ENCODE results near the gene SPAG9.

Gene SPAG9

DNA sequence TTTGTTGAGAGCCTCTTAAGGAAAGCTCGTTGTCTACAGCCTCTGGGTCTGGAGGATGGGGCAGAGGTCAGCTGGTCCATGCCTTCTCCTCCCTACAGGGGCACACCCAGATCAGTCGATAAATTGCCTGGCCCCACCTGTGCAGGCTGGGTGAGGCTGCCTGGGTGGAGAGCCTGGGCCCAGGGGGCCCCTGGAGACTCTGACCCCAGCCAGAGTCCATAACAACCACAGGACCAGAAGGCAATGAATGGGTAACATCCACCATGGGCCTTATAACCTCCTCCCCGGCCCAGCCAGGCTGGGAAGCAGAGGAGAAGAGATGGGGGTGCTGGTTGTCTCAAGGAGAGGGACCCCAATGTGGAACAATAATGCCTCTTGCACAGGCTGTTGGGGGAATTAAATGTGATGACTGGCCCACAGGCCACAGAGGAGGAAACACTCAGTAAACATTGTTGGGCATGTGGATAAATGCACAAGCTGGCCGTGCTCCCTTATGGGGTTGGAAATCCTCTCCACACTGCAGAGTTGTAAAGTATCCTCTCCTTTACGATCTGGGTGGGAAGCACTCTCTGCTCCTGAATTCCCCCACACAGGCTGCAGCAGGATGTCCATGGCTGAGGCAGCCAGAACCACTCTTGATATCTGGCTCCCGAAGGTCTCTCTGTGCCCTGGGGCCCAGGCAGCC lies 197.8 kb downstream of the SPAG9 start:
- no peak overlapping the region for H3K27ac ChIP-seq (ENCODE audit: low read length)
- H2AFZ ChIP-seq (ENCODE audit: low read length), result no peak overlapping the region
- H3K4me3 ChIP-seq (ENCODE audit: low read length), result no peak overlapping the region
- DNase-seq, result no peak
- no peak overlapping the region for H3K9ac ChIP-seq (ENCODE audit: low read length)
- no peak for TF ChIP-seq EZH2 (optimal IDR thresholded peaks at IDR 0.05; ENCODE audit: low read depth, low read length)
- TF ChIP-seq EZH2phosphoT487 (IDR thresholded peaks at IDR 0.05; ENCODE audit: low read length), result no peak
- TF ChIP-seq, protein P1, sequence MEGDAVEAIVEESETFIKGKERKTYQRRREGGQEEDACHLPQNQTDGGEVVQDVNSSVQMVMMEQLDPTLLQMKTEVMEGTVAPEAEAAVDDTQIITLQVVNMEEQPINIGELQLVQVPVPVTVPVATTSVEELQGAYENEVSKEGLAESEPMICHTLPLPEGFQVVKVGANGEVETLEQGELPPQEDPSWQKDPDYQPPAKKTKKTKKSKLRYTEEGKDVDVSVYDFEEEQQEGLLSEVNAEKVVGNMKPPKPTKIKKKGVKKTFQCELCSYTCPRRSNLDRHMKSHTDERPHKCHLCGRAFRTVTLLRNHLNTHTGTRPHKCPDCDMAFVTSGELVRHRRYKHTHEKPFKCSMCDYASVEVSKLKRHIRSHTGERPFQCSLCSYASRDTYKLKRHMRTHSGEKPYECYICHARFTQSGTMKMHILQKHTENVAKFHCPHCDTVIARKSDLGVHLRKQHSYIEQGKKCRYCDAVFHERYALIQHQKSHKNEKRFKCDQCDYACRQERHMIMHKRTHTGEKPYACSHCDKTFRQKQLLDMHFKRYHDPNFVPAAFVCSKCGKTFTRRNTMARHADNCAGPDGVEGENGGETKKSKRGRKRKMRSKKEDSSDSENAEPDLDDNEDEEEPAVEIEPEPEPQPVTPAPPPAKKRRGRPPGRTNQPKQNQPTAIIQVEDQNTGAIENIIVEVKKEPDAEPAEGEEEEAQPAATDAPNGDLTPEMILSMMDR (IDR thresholded peaks at IDR 0.05; ENCODE audit: low read length), result no peak
- no peaks in the 10 kb centered on the region for H3K27me3 ChIP-seq (replicated peaks; ENCODE audit: insufficient read depth, low read length)
- H4K20me1 ChIP-seq (ENCODE audit: insufficient read depth, low read length), result no peaks in the 10 kb centered on the region
- no peaks in the 10 kb centered on the region for H3K79me2 ChIP-seq (ENCODE audit: low read length)
- peaks cover 27% of the 10 kb centered on the region for H3K4me1 ChIP-seq (ENCODE audit: low read length)
- H3K9me2 ChIP-seq (replicated peaks; ENCODE audit: insufficient read depth, low read length), result no peaks in the 10 kb centered on the region
- peaks cover 6% of the 10 kb centered on the region; the same call in 1 of the 2 replicates for H3F3A ChIP-seq (ENCODE audit: insufficient read depth, low read length)
- H3K36me3 ChIP-seq (replicated peaks; ENCODE audit: insufficient read depth, low read length), result no peaks in the 10 kb centered on the region
- no peaks in the 10 kb centered on the region for H3K9me3 ChIP-seq (replicated peaks; ENCODE audit: insufficient read depth, low read length)
- no peak overlapping the region for H3K4me2 ChIP-seq (ENCODE audit: low read depth, low read length)

DNA sequence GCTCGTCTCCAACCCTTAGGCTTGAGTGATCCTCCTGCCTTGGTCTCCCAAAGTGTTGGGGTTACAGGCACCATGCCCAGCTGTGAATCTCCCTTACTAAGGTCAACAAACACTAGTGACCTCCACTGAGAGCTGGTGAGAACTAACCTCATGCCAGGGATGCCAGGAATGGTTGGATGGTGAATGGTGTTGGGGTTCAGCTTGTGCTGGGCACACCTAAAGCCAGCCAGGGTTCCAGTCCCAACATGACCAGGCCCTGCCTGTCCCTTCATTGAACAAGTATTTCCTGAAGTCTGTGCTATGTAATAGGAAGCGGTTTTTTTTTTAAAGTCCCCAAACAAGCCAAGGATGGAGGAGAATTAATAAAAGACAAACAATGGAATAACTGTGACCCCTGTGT lies 198.6 kb downstream of the SPAG9 start:
- Histone ChIP-seq H2AFZ (ENCODE audit: low read length) (no peak overlapping the region), H3K4me1 (ENCODE audit: low read length) (peaks cover 27% of the 10 kb centered on the region)
- TF ChIP-seq EZH2phosphoT487 (IDR thresholded peaks at IDR 0.05; ENCODE audit: low read length) (no peak), EZH2 (optimal IDR thresholded peaks at IDR 0.05; ENCODE audit: low read depth, low read length) (no peak)
- TF ChIP-seq, protein P1 (IDR thresholded peaks at IDR 0.05; ENCODE audit: low read length), result no peak

DNA sequence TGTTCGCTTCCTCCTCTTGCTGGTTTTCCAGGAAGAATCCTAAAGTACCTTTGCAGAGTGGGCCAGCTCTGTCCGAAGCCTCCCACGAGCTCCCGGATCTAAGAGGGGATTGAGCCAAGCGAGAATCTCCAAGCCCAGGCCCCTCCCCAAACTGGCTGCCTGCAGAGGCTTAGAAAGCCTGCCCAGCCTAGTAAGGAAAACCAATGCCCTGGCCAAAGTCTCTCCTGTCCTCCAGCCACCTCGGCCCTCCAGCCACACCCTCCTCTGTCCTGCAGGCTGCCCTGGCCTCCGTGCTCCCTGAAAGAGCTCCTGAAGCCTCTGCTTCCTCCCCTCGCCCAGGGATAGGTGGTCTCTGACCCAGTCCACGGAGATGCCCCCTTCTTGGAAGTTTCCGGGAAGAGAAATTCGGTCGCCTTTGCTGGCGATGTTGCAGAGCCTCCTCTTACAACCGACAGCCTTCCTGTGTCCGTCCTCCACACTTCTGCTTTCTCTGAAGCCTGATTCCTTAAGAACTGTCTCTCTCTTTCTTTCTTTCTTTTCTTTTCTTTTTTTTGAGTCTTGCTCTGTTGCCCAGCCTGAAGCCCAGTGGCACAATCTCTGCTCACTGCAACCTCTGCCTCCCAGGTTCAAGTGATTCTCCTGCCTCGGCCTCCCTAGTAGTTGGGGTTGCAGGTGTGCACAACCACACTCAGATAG lies 199.6 kb downstream of the SPAG9 start:
- DNase-seq, result no peak
- Histone ChIP-seq H4K20me1 (ENCODE audit: insufficient read depth, low read length) (no peaks in the 10 kb centered on the region), H3K9me3 (replicated peaks; ENCODE audit: insufficient read depth, low read length) (no peaks in the 10 kb centered on the region), H3K4me3 (ENCODE audit: low read length) (no peak overlapping the region), H3F3A (ENCODE audit: insufficient read depth, low read length) (peaks cover 6% of the 10 kb centered on the region; the same call in 1 of the 2 replicates), H3K79me2 (ENCODE audit: low read length) (no peaks in the 10 kb centered on the region), H3K9ac (ENCODE audit: low read length) (no peak overlapping the region), H3K27me3 (replicated peaks; ENCODE audit: insufficient read depth, low read length) (no peaks in the 10 kb centered on the region), H3K27ac (ENCODE audit: low read length) (no peak overlapping the region), H2AFZ (ENCODE audit: low read length) (no peak overlapping the region), H3K4me1 (ENCODE audit: low read length) (peaks cover 24% of the 10 kb centered on the region), H3K4me2 (ENCODE audit: low read depth, low read length) (no peak overlapping the region), H3K9me2 (replicated peaks; ENCODE audit: insufficient read depth, low read length) (no peaks in the 10 kb centered on the region), H3K36me3 (replicated peaks; ENCODE audit: insufficient read depth, low read length) (no peaks in the 10 kb centered on the region)
- TF ChIP-seq, protein P1 (IDR thresholded peaks at IDR 0.05; ENCODE audit: low read length), result no peak
- TF ChIP-seq EZH2phosphoT487 (IDR thresholded peaks at IDR 0.05; ENCODE audit: low read length) (no peak), EZH2 (optimal IDR thresholded peaks at IDR 0.05; ENCODE audit: low read depth, low read length) (no peak)

More for the DNA sequence above, 198.6 kb downstream of the SPAG9 start:
- Histone ChIP-seq H3K9me2 (replicated peaks; ENCODE audit: insufficient read depth, low read length) (no peaks in the 10 kb centered on the region), H3K36me3 (replicated peaks; ENCODE audit: insufficient read depth, low read length) (no peaks in the 10 kb centered on the region), H3K9ac (ENCODE audit: low read length) (no peak overlapping the region), H3K4me2 (ENCODE audit: low read depth, low read length) (no peak overlapping the region), H4K20me1 (ENCODE audit: insufficient read depth, low read length) (no peaks in the 10 kb centered on the region), H3K27me3 (replicated peaks; ENCODE audit: insufficient read depth, low read length) (no peaks in the 10 kb centered on the region), H3K4me3 (ENCODE audit: low read length) (no peak overlapping the region), H3K9me3 (replicated peaks; ENCODE audit: insufficient read depth, low read length) (no peaks in the 10 kb centered on the region), H3K79me2 (ENCODE audit: low read length) (no peaks in the 10 kb centered on the region), H3F3A (ENCODE audit: insufficient read depth, low read length) (peaks cover 6% of the 10 kb centered on the region; the same call in 1 of the 2 replicates), H3K27ac (ENCODE audit: low read length) (no peak overlapping the region)
- no peak for DNase-seq

All from MM.1S (cell line).